HepG2 (cell line): ENCODE results near the gene SNX19. TPM values are rescaled to one million over a fixed set of nuclear protein-coding genes. Genes with fewer than 3 reads are reported as not detected.

Experiments
- ATAC-seq: fragments of 200-7000 bp; cut with Tn5 transposase; 3 replicates; pipeline ENCODE4 v1.9.1; 2020; ENCODE audit warnings: mild to moderate bottlenecking, moderate library complexity
- BruUV-seq: library from RNA; stranded (reverse); fragments of 400-500 nt; replicated peaks from 2 replicates; lab custom pipeline; 2021; lab: Mats Ljungman, UMichigan
- CTCF ChIA-PET: fragments of 300-600 bp; formaldehyde crosslinking; extraction: SDS; loops from one replicate; lab custom pipeline; 2021; ENCODE audit warnings: low total read pairs, inconsistent platforms, low intra/inter-chr PET ratio; lab: Yijun Ruan, JAX
- POLR2A ChIA-PET: fragments of 350-600 bp; sonication (Branson Sonifier 250); formaldehyde crosslinking; loops from one replicate; lab custom pipeline; 2020; ENCODE audit warnings: antibody characterized with exemption, inconsistent platforms; lab: Yijun Ruan, JAX
- DNase-seq: peaks from one replicate; pipeline ENCODE4 v3.0.0-alpha.2; 2015; ENCODE audit warnings: low spot score
- FAIRE-seq: peaks from 3 replicates; lab custom pipeline; 2011; peaks lifted over from hg19 to GRCh38; lab: Jason Lieb, UNC
- H2AFZ ChIP-seq: one replicate; pipeline ENCODE4 v1.6.1; 2011; ENCODE audit warnings: low read length, inconsistent platforms
- H3K27ac ChIP-seq: fragments of 300-600 bp; 3 replicates; pipeline ENCODE4 v1.8.0; 2011; ENCODE audit warnings: mixed run types, mild to moderate bottlenecking, mixed read lengths, low read length, inconsistent platforms; ENCODE audit not compliant: insufficient read depth; ENCODE audit errors: extremely low read length
- H3K27me3 ChIP-seq, 2 experiments: fragments of 200-600 bp in 1 of 2; 2 replicates in 1 of 2; 3 replicates in 1 of 2; pipeline versions ENCODE4 v1.6.0 to v1.8.0; 2011; ENCODE audit warnings: low read length in 2 of 2, mild to moderate bottlenecking in 2 of 2, moderate library complexity in 2 of 2, inconsistent platforms in 1 of 2; ENCODE audit not compliant: insufficient read depth in 2 of 2, control insufficient read depth in 1 of 2
- H3K36me3 ChIP-seq, 2 experiments: fragments of 200-600 bp in 1 of 2; replicated peaks in 1 of 2; 2 replicates in 1 of 2; 3 replicates in 1 of 2; pipeline versions ENCODE4 v1.5.1 to v1.8.0; 2011; ENCODE audit warnings: low read length in 2 of 2, inconsistent platforms in 1 of 2; ENCODE audit not compliant: insufficient read depth in 2 of 2, control insufficient read depth in 1 of 2
- H3K4me1 ChIP-seq: 2 replicates; pipeline ENCODE4 v1.5.1; 2012; ENCODE audit warnings: low read length, inconsistent platforms; ENCODE audit not compliant: insufficient read depth
- H3K4me2 ChIP-seq: 2 replicates; pipeline ENCODE4 v1.6.0; 2011; ENCODE audit warnings: low read depth, low read length, inconsistent platforms
- H3K4me3 ChIP-seq, 3 experiments: fragments of 200-600 bp in 1 of 3; sonication (generic), shearing (Covaris generic) in 1 of 3; replicated peaks in 1 of 3; 2 replicates each; pipeline ENCODE4 v1.5.1; 2011 to 2016; ENCODE audit warnings: low read length in 3 of 3, inconsistent platforms in 2 of 3, low read depth in 2 of 3, mild to moderate bottlenecking in 2 of 3, control low read depth in 1 of 3, mixed read lengths in 1 of 3; ENCODE audit not compliant: insufficient read depth in 1 of 3
- H3K79me2 ChIP-seq: one replicate; pipeline ENCODE4 v1.6.1; 2011; ENCODE audit warnings: low read length, inconsistent platforms; ENCODE audit not compliant: insufficient read depth
- H3K9ac ChIP-seq: 2 replicates; pipeline ENCODE4 v1.6.0; 2011; ENCODE audit warnings: mild to moderate bottlenecking, low read depth, low read length, inconsistent platforms; ENCODE audit not compliant: insufficient read depth
- H3K9me3 ChIP-seq: 2 replicates; pipeline ENCODE4 v1.5.1; 2012; ENCODE audit warnings: mild to moderate bottlenecking, low read length
- H4K20me1 ChIP-seq: 2 replicates; pipeline ENCODE4 v1.6.0; 2011; ENCODE audit warnings: inconsistent platforms, mild to moderate bottlenecking, low read length, moderate library complexity; ENCODE audit not compliant: insufficient read depth
- AGO1 ChIP-seq: fragments of 200-400 bp; formaldehyde crosslinking; IDR thresholded peaks from 2 replicates; pipeline ENCODE4 v1.6.1; 2017; ENCODE audit warnings: mild to moderate bottlenecking, low read depth, low read length, moderate library complexity; ENCODE audit not compliant: poor library complexity, severe bottlenecking
- BRD4 ChIP-seq: sonication (generic); formaldehyde crosslinking; IDR thresholded peaks from 2 replicates; pipeline ENCODE4 v1.4.0; 2020; ENCODE audit warnings: missing genetic modification reagents
- CC2D1A ChIP-seq: sonication (generic); formaldehyde crosslinking; IDR thresholded peaks from 2 replicates; pipeline ENCODE4 v1.8.1; 2023; ENCODE audit warnings: mild to moderate bottlenecking, missing genetic modification reagents
- CENPBD1 ChIP-seq: sonication (generic); formaldehyde crosslinking; IDR thresholded peaks from 2 replicates; pipeline ENCODE4 v1.8.0; 2022; ENCODE audit warnings: missing genetic modification reagents, low read depth, mild to moderate bottlenecking, borderline replicate concordance
- GMEB1 ChIP-seq: sonication (generic); formaldehyde crosslinking; IDR thresholded peaks from 2 replicates; pipeline ENCODE4 v1.5.1; 2020; ENCODE audit warnings: missing genetic modification reagents, mild to moderate bottlenecking, borderline replicate concordance
- HDAC1 ChIP-seq: sonication (generic); formaldehyde crosslinking; IDR thresholded peaks from 2 replicates; pipeline ENCODE4 v1.5.1; 2020; ENCODE audit warnings: mild to moderate bottlenecking, missing genetic modification reagents
- HNF4G ChIP-seq, 2 experiments: sonication (generic) in 1 of 2; formaldehyde crosslinking in 1 of 2; IDR thresholded peaks; 2 replicates each; pipeline versions ENCODE4 v1.4.0 to v1.6.1; 2011 to 2020; ENCODE audit warnings: borderline replicate concordance in 2 of 2, low read depth in 2 of 2, mild to moderate bottlenecking in 2 of 2, low read length in 1 of 2, missing genetic modification reagents in 1 of 2, moderate library complexity in 1 of 2
- RXRA ChIP-seq: sonication (generic); formaldehyde crosslinking; IDR thresholded peaks from 2 replicates; pipeline ENCODE4 v1.5.1; 2020; ENCODE audit warnings: missing genetic modification reagents
- SIN3B ChIP-seq: fragments of 150-350 bp; IDR thresholded peaks from 2 replicates; pipeline ENCODE4 v1.6.1; 2014; ENCODE audit warnings: low read length
- SOX6 ChIP-seq, 2 experiments: fragments of 450-650 bp in 1 of 2; sonication (generic) in 1 of 2; formaldehyde crosslinking in 1 of 2; IDR thresholded peaks; 2 replicates each; pipeline versions ENCODE4 v1.4.0 to v1.6.1; 2017 to 2020; ENCODE audit warnings: antibody characterized with exemption in 1 of 2, mild to moderate bottlenecking in 1 of 2, missing genetic modification reagents in 1 of 2
- SSRP1 ChIP-seq: IDR thresholded peaks from 2 replicates; pipeline ENCODE4 v1.6.1; 2016; ENCODE audit warnings: control low read depth
- ZNF20 ChIP-seq: sonication (generic); formaldehyde crosslinking; IDR thresholded peaks from 2 replicates; pipeline ENCODE4 v1.4.0; 2020; ENCODE audit warnings: mild to moderate bottlenecking, moderate library complexity, missing genetic modification reagents
- ZNF264 ChIP-seq: sonication (generic); formaldehyde crosslinking; IDR thresholded peaks from 2 replicates; pipeline ENCODE4 v1.4.0; 2020; ENCODE audit warnings: missing genetic modification reagents
- ZNF441 ChIP-seq: sonication (generic); formaldehyde crosslinking; IDR thresholded peaks from 2 replicates; pipeline ENCODE4 v1.7.0; 2021; ENCODE audit warnings: missing genetic modification reagents, borderline replicate concordance
- ZNF512 ChIP-seq: sonication (generic); formaldehyde crosslinking; IDR thresholded peaks from 2 replicates; pipeline ENCODE4 v1.4.0; 2020; ENCODE audit warnings: mild to moderate bottlenecking, missing genetic modification reagents
- ZNF598 ChIP-seq: sonication (generic); formaldehyde crosslinking; IDR thresholded peaks from 2 replicates; pipeline ENCODE4 v1.5.1; 2020; ENCODE audit warnings: mild to moderate bottlenecking, missing genetic modification reagents, borderline replicate concordance
- WGBS: methylation state at CpG from one replicate; pipeline ENCODE4 v1.1.6; 2017; ENCODE audit warnings: low lambda C conversion rate; 5-methylcytosine and 5-hydroxymethylcytosine counted together
- in situ Hi-C: cut with HindIII; loops from 2 replicates; pipeline ENCODE4 v1.10.0; 2017; ENCODE audit warnings: low pct_unique_long_range_greater_than_20kb; ENCODE audit not compliant: extremely low pct_ligation_motif_present
- intact Hi-C: fragments of 100-400 bp; cut with micrococcal nuclease; formaldehyde crosslinking; loops from one replicate; pipeline ENCODE4 v1.10.0; 2022; ENCODE audit not compliant: unreplicated experiment
- polyA plus RNA-seq, 8 experiments: library from polyadenylated mRNA; depleted of rRNA in 3 of 8; stranded (reverse) in 7 of 8; unstranded in 1 of 8; fragments of >200 nt; fragmentation: Illumina TruSeq in 4 of 8; extraction: Trizol in 4 of 8; gene quantifications; 2 replicates each; pipeline versions ENCODE4 v1.2.1 to v1.2.3, GENCODE V29; 2011 to 2016; ENCODE audit warnings: low read depth in 4 of 8, missing spikeins in 1 of 8, mixed read lengths in 1 of 8; ENCODE audit not compliant: insufficient read depth in 1 of 8
- total RNA-seq, 5 experiments: library from RNA; depleted of rRNA; stranded (reverse); fragments of >200 nt; fragmentation: Illumina TruSeq; extraction: Trizol; gene quantifications; 2 replicates each; pipeline ENCODE4 v1.2.3, GENCODE V29; 2016; ENCODE audit warnings: low read depth in 1 of 5

The SNX19 gene
- total and polyA plus RNA-seq, 2 of the 13 experiments (the other 11 are each of a cell fraction or from before 2014, with no cell fraction given), result 0.13 to 0.27 TPM

- no peak overlapping the region for H3K27ac ChIP-seq
- H3K9me3 ChIP-seq, result no peaks in the 10 kb centered on the region
- DNase-seq (no peak), FAIRE-seq (no peak), ATAC-seq (no peak)
- H3K4me2 ChIP-seq, result no peak overlapping the region
- POLR2A ChIA-PET, result no interaction called here
- H3K36me3 ChIP-seq, result no peaks in the 10 kb centered on the region
- BruUV-seq, result no TSS peak
- 1% methylated on average over 9 of the region's 9 CpGs for WGBS
- in situ Hi-C loops, result no loop called here
- intact Hi-C loops, result no loop called here
- CTCF ChIA-PET, result no interaction called here
- no peaks in the 10 kb centered on the region for H3K4me1 ChIP-seq
- no peak overlapping the region for H3K4me3 ChIP-seq
- no peaks in the 10 kb centered on the region for H3K79me2 ChIP-seq
- TF ChIP-seq ZNF264 (CRISPR knock-in tag) (no peak), SSRP1 (CRISPR knock-in tag) (no peak), GMEB1 (CRISPR knock-in tag) (no peak), ZNF598 (CRISPR knock-in tag) (no peak)
- H2AFZ ChIP-seq, result no peak overlapping the region
- H3K9ac ChIP-seq, result no peak overlapping the region
- no peaks in the 10 kb centered on the region for H4K20me1 ChIP-seq
- peaks cover 0 to 8% of the 10 kb centered on the region in 2 experiments; a peak in 2 of 5 replicates for H3K27me3 ChIP-seq
Measured at GRCh38 chr11:130945896-130946295, 29.6 kb upstream of the SNX19 start.

GRCh38 chr11:130940706-130941105, 24.4 kb upstream of the SNX19 start:
- Histone ChIP-seq H3K4me3 (no peak overlapping the region), H3K9me3 (no peaks in the 10 kb centered on the region), H3K27ac (no peak overlapping the region), H3K9ac (no peak overlapping the region), H3K27me3 (no peaks in the 10 kb centered on the region), H3K4me2 (no peak overlapping the region), H3K79me2 (no peaks in the 10 kb centered on the region), H2AFZ (no peak overlapping the region), H3K36me3 (no peaks in the 10 kb centered on the region), H3K4me1 (no peaks in the 10 kb centered on the region), H4K20me1 (no peaks in the 10 kb centered on the region)
- FAIRE-seq (no peak), ATAC-seq (no peak), DNase-seq (no peak)
- WGBS, result 0% methylated on average over 1 of the region's 1 CpG
- ChIA-PET POLR2A (no interaction called here), CTCF (no interaction called here)
- in situ Hi-C loops, result no loop called here
- intact Hi-C loops, result no loop called here
- BruUV-seq, result no TSS peak
- TF ChIP-seq AGO1 (no peak), SOX6 (IDR thresholded peaks at IDR 0.05) (no peak), SOX6 (CRISPR knock-in tag; IDR thresholded peaks at IDR 0.05) (no peak), SIN3B (no peak), BRD4 (CRISPR knock-in tag) (no peak), ZNF441 (CRISPR knock-in tag) (no peak), HDAC1 (CRISPR knock-in tag) (no peak), RXRA (CRISPR knock-in tag) (no peak), HNF4G (IDR thresholded peaks at IDR 0.05; ENCODE audit: borderline replicate concordance, low read depth, low read length) (no peak), HNF4G (CRISPR knock-in tag; IDR thresholded peaks at IDR 0.05; ENCODE audit: borderline replicate concordance, low read depth) (no peak), ZNF20 (CRISPR knock-in tag) (no peak), CC2D1A (no peak), ZNF512 (CRISPR knock-in tag) (no peak), CENPBD1 (no peak)
